Naive thymus-derived CD8-positive, alpha-beta T cell (primary cell): ENCODE results near the gene LMBR1L. TPM values are rescaled to one million over a fixed set of nuclear protein-coding genes. Genes with fewer than 3 reads are reported as not detected.

Experiments
- ATAC-seq, 2 donors: fragments of 150-1000 bp; cut with Tn5 transposase in 1 of 2; sonication (Bioruptor Pico), chemical (Tn5 transposase) in 1 of 2; 1 replicate in 1 of 2; 2 replicates in 1 of 2; pipeline ENCODE4 v1.10.0; 2021; ENCODE audit warnings: mild to moderate bottlenecking in 2 of 2, moderate library complexity in 2 of 2
- POLR2A ChIA-PET: fragments of 350-600 bp; sonication (Branson Sonifier 250); formaldehyde crosslinking; loops from one replicate; lab custom pipeline; 2021; ENCODE audit warnings: antibody characterized with exemption; lab: Charles Lee
- DNase-seq, 10 donors: peaks; one replicate each; pipeline versions ENCODE4 v3.0.0 to v3.0.0-alpha.2; 2020 to 2022
- H3K27ac Mint-ChIP-seq, 10 donors: one replicate each; pipeline ENCODE4 v1.8.0; 2020 to 2022; ENCODE audit warnings: mild to moderate bottlenecking in 10 of 10, mixed read lengths in 10 of 10, moderate library complexity in 4 of 10, inconsistent platforms in 1 of 10
- H3K27me3 Mint-ChIP-seq, 5 donors: one replicate each; pipeline ENCODE4 v1.8.0; 2021 to 2022; ENCODE audit warnings: mixed read lengths in 5 of 5
- H3K36me3 Mint-ChIP-seq, 3 donors: one replicate each; pipeline ENCODE4 v1.8.0; 2020 to 2022; ENCODE audit warnings: mixed read lengths in 3 of 3, mild to moderate bottlenecking in 2 of 3, inconsistent platforms in 1 of 3
- H3K4me1 Mint-ChIP-seq, 4 donors: one replicate each; pipeline ENCODE4 v1.8.0; 2021 to 2022; ENCODE audit warnings: mixed read lengths in 4 of 4
- H3K4me3 Mint-ChIP-seq, 10 donors: one replicate each; pipeline ENCODE4 v1.8.0; 2020 to 2022; ENCODE audit warnings: mild to moderate bottlenecking in 10 of 10, mixed read lengths in 10 of 10, moderate library complexity in 6 of 10, inconsistent platforms in 1 of 10
- H3K9me3 Mint-ChIP-seq, 9 donors: one replicate each; pipeline ENCODE4 v1.8.0; 2020 to 2022; ENCODE audit warnings: mixed read lengths in 9 of 9, mild to moderate bottlenecking in 3 of 9, inconsistent platforms in 1 of 9, moderate library complexity in 1 of 9
- polyA plus RNA-seq, 3 donors: library from polyadenylated mRNA; unstranded; fragments of 300-500 nt; fragmentation: Illumina TruSeq; gene quantifications; one replicate each; pipeline ENCODE4 v1.2.3, GENCODE V29; 2021
- total RNA-seq, 8 experiments: library from RNA in 2 of 8; stranded (reverse) in 2 of 8; gene quantifications; one replicate each; pipeline ENCODE4 v1.2.3 and lab custom pipeline; 2021 to 2026

LMBR1L gene
- total and polyA plus RNA-seq, 5 experiments from 2014 or later: 34.0 to 270 (median 45.8) TPM

- DNase-seq (no peak), ATAC-seq (no peak)
- Mint-ChIP-seq H3K36me3 (peaks cover 3 to 34% (median 3%) of the 10 kb centered on the region in 3 donors), H3K27me3 (no peaks in the 10 kb centered on the region), H3K9me3 (no peaks in the 10 kb centered on the region), H3K27ac (peak overlapping the region; percentile 92 to 99 (median 98)), H3K4me1 (peaks cover 26 to 58% (median 50%) of the 10 kb centered on the region in 4 donors), H3K4me3 (peak overlapping the region; percentile 89 to 99 (median 98))
- POLR2A ChIA-PET: interaction anchor here (0.6 to 7.7 kb wide), 7 partner anchors 9 to 149 kb away, joined by 3 to 152 read pairs (median 11); partner anchors contain the start of genes TUBA1A and TUBA1B
Measured at GRCh38 chr12:49108958-49109404, 1.7 kb downstream of the LMBR1L start.

- Mint-ChIP-seq H3K4me1 (peaks cover 26 to 50% (median 45%) of the 10 kb centered on the region in 4 donors), H3K27me3 (no peaks in the 10 kb centered on the region), H3K4me3 (no peak overlapping the region), H3K9me3 (no peaks in the 10 kb centered on the region), H3K36me3 (peaks cover 3 to 66% (median 7%) of the 10 kb centered on the region in 3 donors), H3K27ac (peak overlapping the region in 1 of 10 donors; percentile 32)
- DNase-seq (no peak), ATAC-seq (no peak)
- POLR2A ChIA-PET: interaction anchor here (0.5 to 3.3 kb wide), 5 partner anchors 12 to 83 kb away, joined by 3 to 21 read pairs (median 4); partner anchors contain the start of genes TUBA1A and TUBA1B
Measured at GRCh38 chr12:49105504-49106084, 5.1 kb downstream of the LMBR1L start.

- no peak for ATAC-seq
- Mint-ChIP-seq H3K27me3 (no peaks in the 10 kb centered on the region), H3K27ac (no peak overlapping the region), H3K9me3 (no peaks in the 10 kb centered on the region), H3K4me3 (no peak overlapping the region), H3K36me3 (peaks cover 0 to 73% (median 11%) of the 10 kb centered on the region in 3 donors), H3K4me1 (peaks cover 21 to 47% (median 41%) of the 10 kb centered on the region in 4 donors)
- DNase-seq: no peak
- POLR2A ChIA-PET: interaction anchor here (0.5 to 3.3 kb wide), 6 partner anchors 11 to 130 kb away, joined by 3 to 21 read pairs (median 4); partner anchors contain the start of genes TUBA1A and TUBA1B
Measured at GRCh38 chr12:49104822-49105221, 5.8 kb downstream of the LMBR1L start.

- H3K4me1 Mint-ChIP-seq: peaks cover under 1 to 16% (median 6%) of the 10 kb centered on the region in 4 donors
- peaks cover 0 to 87% (median 15%) of the 10 kb centered on the region in 3 donors for H3K36me3 Mint-ChIP-seq
- no peak overlapping the region for H3K4me3 Mint-ChIP-seq
- H3K9me3 Mint-ChIP-seq: no peaks in the 10 kb centered on the region
- POLR2A ChIA-PET: interaction anchor here (1.5 to 4.4 kb wide), 3 partner anchors 10 to 31 kb away, joined by 3 to 28 read pairs (median 8); partner anchors contain the start of genes LMBR1L, RHEBL1 and TUBA1B
- no peak for ATAC-seq
- no peak overlapping the region for H3K27ac Mint-ChIP-seq
- H3K27me3 Mint-ChIP-seq: peaks cover 0 to 3% (median under 1%) of the 10 kb centered on the region in 5 donors
- DNase-seq: no peak
Measured at GRCh38 chr12:49100380-49100779, 10.3 kb downstream of the LMBR1L start.

- DNase-seq: no peak
- no peaks in the 10 kb centered on the region for H3K9me3 Mint-ChIP-seq
- no peak for ATAC-seq
- H3K27me3 Mint-ChIP-seq: peaks cover 3 to 20% (median 12%) of the 10 kb centered on the region in 5 donors
- no peak overlapping the region for H3K4me3 Mint-ChIP-seq
- peaks cover 11 to 19% (median 14%) of the 10 kb centered on the region in 4 donors for H3K4me1 Mint-ChIP-seq
- POLR2A ChIA-PET: interaction anchor here (0.6 to 4.4 kb wide), 11 partner anchors 9 to 895 kb away, joined by 3 to 28 read pairs (median 5); partner anchors contain the start of genes LMBR1L, TUBA1A and TUBA1B
- peaks cover 0 to 78% (median 12%) of the 10 kb centered on the region in 3 donors for H3K36me3 Mint-ChIP-seq
- H3K27ac Mint-ChIP-seq: peak overlapping the region in 4 of 10 donors; percentile 2 to 67 (median 26)
Measured at GRCh38 chr12:49098703-49099102, 11.9 kb downstream of the LMBR1L start.

- POLR2A ChIA-PET: interaction anchor here (0.5 to 4.4 kb wide), 9 partner anchors 8 to 137 kb away, joined by 3 to 28 read pairs (median 6); partner anchors contain the start of genes LMBR1L and TUBA1B
Measured at GRCh38 chr12:49098035-49098451, 12.6 kb downstream of the LMBR1L start.

GRCh38 chr12:49097381-49097780 is 13.3 kb downstream of the LMBR1L start:
- POLR2A ChIA-PET: interaction anchor here (0.5 to 4.4 kb wide), 5 partner anchors 9 to 138 kb away, joined by 5 to 28 read pairs (median 6); partner anchors contain the start of genes LMBR1L and TUBA1B
- no peak for ATAC-seq
- Mint-ChIP-seq H3K36me3 (peaks cover 0 to 66% (median 12%) of the 10 kb centered on the region in 3 donors), H3K27ac (no peak overlapping the region), H3K27me3 (peaks cover 11 to 32% (median 22%) of the 10 kb centered on the region in 5 donors), H3K4me1 (peaks cover 14 to 26% (median 20%) of the 10 kb centered on the region in 4 donors), H3K9me3 (no peaks in the 10 kb centered on the region), H3K4me3 (peak overlapping the region in 1 of 10 donors; percentile 33)
- no peak for DNase-seq

More at GRCh38 chr12:49098035-49098451, 12.6 kb downstream of the LMBR1L start:
- ATAC-seq (peak; percentile 55 to 60), DNase-seq (peak; percentile 43 to 80 (median 62))
- Mint-ChIP-seq H3K4me1 (peaks cover 14 to 23% (median 18%) of the 10 kb centered on the region in 4 donors), H3K36me3 (peaks cover 0 to 72% (median 12%) of the 10 kb centered on the region in 3 donors), H3K27me3 (peaks cover 9 to 27% (median 18%) of the 10 kb centered on the region in 5 donors), H3K4me3 (no peak overlapping the region), H3K9me3 (no peaks in the 10 kb centered on the region), H3K27ac (peak overlapping the region in 1 of 10 donors; percentile 32)

- POLR2A ChIA-PET: interaction anchor here (5.2 kb wide), 1 partner anchor 36 kb away, joined by 27 read pairs; the partner anchor contains the start of gene TUBA1B
- H3K27ac Mint-ChIP-seq: peak overlapping the region in 4 of 10 donors; percentile 22 to 72 (median 54)
- H3K4me3 Mint-ChIP-seq: peak overlapping the region in 7 of 10 donors; percentile 22 to 68 (median 54)
- H3K27me3 Mint-ChIP-seq: peaks cover 18 to 56% (median 40%) of the 10 kb centered on the region in 5 donors
- H3K9me3 Mint-ChIP-seq: peaks cover 0 to 2% (median 0%) of the 10 kb centered on the region in 9 donors
- DNase-seq (no peak), ATAC-seq (no peak)
- H3K36me3 Mint-ChIP-seq: peaks cover 0 to 44% (median 5%) of the 10 kb centered on the region in 3 donors
- peaks cover 20 to 50% (median 41%) of the 10 kb centered on the region in 4 donors for H3K4me1 Mint-ChIP-seq
Measured at GRCh38 chr12:49094975-49095365, 15.7 kb downstream of the LMBR1L start.

- POLR2A ChIA-PET: interaction anchor here (1.1 to 5.2 kb wide), 5 partner anchors 11 to 94 kb away, joined by 3 to 27 read pairs (median 5); partner anchors contain the start of genes TUBA1A and TUBA1B
- H3K36me3 Mint-ChIP-seq: peaks cover 0 to 37% (median 4%) of the 10 kb centered on the region in 3 donors
- peak within 1 kb of the TSS in 5 of 10 donors; percentile 25 to 72 (median 44) for H3K27ac Mint-ChIP-seq
- peak; percentile 24 to 27 for ATAC-seq
- peaks cover 0 to 2% (median 0%) of the 10 kb centered on the region in 9 donors for H3K9me3 Mint-ChIP-seq
- peaks cover 20 to 55% (median 45%) of the 10 kb centered on the region in 4 donors for H3K4me1 Mint-ChIP-seq
- H3K4me3 Mint-ChIP-seq: peak within 1 kb of the TSS in 9 of 10 donors; percentile 6 to 68 (median 43)
- peaks cover 20 to 56% (median 40%) of the 10 kb centered on the region in 5 donors for H3K27me3 Mint-ChIP-seq
- DNase-seq: peak in 1 of 10 donors; percentile 25
Measured at GRCh38 chr12:49094160-49094974, 16.3 kb downstream of the LMBR1L start, which contains the start of gene DHH. Gene DHH, minus strand, starts transcription at chr12:49094801. Its CDS starts 289 bp downstream, at chr12:49094512.

GRCh38 chr12:49093792-49094159 is 16.9 kb downstream of the LMBR1L start:
- no peak for ATAC-seq
- peaks cover 20 to 57% (median 47%) of the 10 kb centered on the region in 4 donors for H3K4me1 Mint-ChIP-seq
- POLR2A ChIA-PET: interaction anchor here (1.1 to 5.2 kb wide), 5 partner anchors 11 to 95 kb away, joined by 3 to 27 read pairs (median 5); partner anchors contain the start of genes TUBA1A and TUBA1B

GRCh38 chr12:49092816-49093406 is 17.7 kb downstream of the LMBR1L start:
- DNase-seq (no peak), ATAC-seq (no peak)
- peaks cover 22 to 65% (median 55%) of the 10 kb centered on the region in 4 donors for H3K4me1 Mint-ChIP-seq
- H3K27me3 Mint-ChIP-seq: peaks cover 22 to 70% (median 48%) of the 10 kb centered on the region in 5 donors
- peaks cover 0 to 25% (median 4%) of the 10 kb centered on the region in 3 donors for H3K36me3 Mint-ChIP-seq
- H3K27ac Mint-ChIP-seq: no peak overlapping the region
- H3K9me3 Mint-ChIP-seq: peaks cover 0 to 2% (median 0%) of the 10 kb centered on the region in 9 donors
- no peak overlapping the region for H3K4me3 Mint-ChIP-seq
- POLR2A ChIA-PET: interaction anchor here (0.7 to 5.2 kb wide), 8 partner anchors 11 to 113 kb away, joined by 3 to 27 read pairs (median 6); partner anchors contain the start of genes LMBR1L, TUBA1A and TUBA1B

More at GRCh38 chr12:49093792-49094159, 16.9 kb downstream of the LMBR1L start:
- Mint-ChIP-seq H3K36me3 (peaks cover 0 to 33% (median 4%) of the 10 kb centered on the region in 3 donors), H3K4me3 (peak overlapping the region in 9 of 10 donors; percentile 6 to 51 (median 36)), H3K27me3 (peaks cover 20 to 62% (median 40%) of the 10 kb centered on the region in 5 donors), H3K27ac (peak overlapping the region in 2 of 10 donors; percentile 25 to 33), H3K9me3 (peaks cover 0 to 2% (median 0%) of the 10 kb centered on the region in 9 donors)
- DNase-seq: no peak
